Measurements from ENCODE around the gene EIPR1.

EIPR1 gene

DNA sequence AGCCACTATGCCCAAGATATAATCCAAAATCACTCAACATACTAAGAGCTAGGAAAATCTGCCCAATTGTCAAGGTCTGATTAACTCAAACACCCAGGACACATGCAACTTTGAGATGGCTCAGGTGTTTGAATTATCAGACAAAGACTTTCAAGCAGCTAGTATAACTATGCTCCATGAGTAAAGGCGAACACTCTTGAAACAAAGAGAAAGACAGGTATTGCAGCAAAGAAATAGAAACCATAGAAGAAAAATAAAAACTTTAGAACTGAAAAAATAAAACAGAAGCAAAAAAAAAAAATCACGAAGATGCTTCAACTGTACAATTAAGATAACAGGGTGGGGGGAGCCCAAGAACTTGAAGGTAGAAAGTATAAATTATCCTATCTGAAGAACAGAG is 214.2 kb downstream of the EIPR1 start:
- DNase-seq (ENCODE audit: low read depth in 2 of 2, low spot score in 1 of 2): no peak

DNA sequence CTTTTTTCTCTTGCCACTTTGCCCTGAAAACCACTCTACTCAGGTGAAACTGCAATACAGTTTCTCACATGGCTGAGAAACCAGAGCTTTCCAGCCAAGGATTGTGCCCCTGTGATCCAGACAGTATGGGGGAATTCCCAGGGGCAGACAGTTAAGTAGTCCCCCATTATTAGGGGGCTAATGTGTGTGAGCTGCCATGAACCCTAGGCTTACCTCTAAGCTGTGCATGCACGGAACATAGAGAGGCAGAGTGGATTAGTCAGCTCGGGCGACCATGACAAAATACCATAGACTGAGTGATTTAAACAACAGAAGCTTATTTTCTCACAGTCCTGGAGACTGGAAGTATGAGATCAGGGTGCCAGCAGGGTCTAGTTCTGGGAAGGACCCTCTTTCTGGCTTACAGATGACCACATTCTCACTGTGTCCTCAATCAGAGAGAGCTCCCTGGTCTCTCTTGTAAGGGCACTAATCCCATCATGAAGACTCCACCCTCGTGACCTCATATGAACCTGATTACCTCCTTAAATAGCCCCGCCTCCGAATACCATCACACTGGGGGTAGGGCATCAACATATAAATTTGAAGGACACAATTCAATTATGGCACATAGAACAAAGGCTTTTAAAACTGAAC is 215.1 kb downstream of the EIPR1 start:
- DNase-seq (ENCODE audit: low read depth in 2 of 2, low spot score in 1 of 2): no peak

DNA sequence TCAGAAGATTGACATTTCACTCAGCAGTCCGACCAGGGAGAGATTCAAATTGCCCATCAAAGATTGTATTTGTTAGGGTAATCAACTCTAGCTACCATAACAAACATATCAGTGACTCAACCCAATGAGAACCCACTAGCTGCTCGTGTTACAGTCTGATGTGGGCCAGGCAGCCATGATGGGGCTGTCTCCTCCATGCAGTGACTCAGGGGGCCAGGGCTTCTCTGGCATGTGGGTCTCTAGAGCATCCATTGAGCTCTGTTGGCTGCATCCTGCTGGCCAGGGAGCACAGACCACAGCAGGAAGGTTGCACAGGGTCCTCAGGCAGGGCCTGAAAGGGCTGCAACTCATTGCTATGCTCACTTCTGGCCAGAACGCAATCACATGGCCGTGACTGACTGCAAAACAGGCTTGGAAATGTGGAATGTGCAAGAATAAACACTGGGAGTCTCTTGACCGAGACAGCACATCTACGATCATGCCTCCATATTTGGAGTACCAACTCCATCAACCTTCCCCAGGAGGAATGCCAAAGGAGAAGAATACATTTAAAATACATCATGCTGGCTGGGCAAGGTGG is 216.8 kb downstream of the EIPR1 start:
- DNase-seq (ENCODE audit: low read depth in 2 of 2, low spot score in 1 of 2): no peak

DNA sequence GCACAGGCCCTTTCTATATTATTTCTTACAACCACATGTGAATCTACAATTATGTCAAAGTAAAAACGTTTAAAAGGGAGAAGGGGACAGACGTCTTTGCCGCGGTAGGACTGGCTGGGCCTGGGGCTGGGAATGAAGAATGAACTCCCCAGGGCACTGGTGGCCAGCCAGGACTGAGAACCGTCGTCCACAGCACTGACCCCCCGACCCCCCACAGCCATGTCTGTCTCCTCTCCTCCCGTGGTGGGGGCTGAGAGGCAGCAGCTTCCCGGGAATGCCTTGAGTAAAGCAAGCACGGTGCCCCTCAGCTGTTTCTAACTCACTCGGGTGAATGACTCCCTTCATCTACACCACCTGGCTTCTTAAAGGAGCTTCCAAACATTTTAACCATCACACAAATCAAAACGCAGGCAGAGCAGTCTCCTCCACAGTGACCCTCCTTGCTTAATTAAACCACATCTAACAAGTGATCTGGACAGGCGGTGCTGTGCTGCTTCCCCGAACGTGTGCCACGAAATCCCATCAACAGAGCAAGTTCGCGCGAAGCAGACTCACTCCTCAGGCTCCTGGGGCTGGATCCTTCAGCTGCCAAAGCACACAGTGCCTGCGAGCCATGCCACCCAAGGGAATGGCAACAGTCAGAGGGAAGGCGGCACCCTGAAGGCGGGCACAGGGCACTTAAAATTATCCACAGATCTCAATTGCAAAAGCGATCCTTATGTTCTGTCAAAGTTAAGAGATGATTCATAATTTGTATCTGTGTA is 217.7 kb downstream of the EIPR1 start:
- DNase-seq (ENCODE audit: low read depth in 2 of 2, low spot score in 1 of 2): no peak

DNA sequence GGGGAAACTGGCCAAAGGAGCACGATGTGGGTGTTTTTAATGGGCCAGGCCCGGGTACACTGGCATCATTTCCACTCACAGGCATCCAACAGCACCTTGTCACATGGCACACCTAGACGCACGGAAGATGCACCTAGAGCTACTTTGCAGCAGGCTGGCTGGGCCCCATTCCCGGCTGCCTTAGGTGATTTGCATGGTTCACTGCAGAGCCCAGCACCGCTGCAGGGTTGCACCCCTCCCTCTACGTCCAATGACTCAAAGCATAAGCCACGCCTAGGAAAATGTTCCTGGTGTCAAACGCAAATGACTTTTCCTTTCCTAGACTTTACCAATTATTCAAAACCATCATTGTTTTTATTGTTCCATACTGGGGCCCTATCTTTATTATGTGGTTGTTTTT is 222.9 kb downstream of the EIPR1 start:
- no peak for DNase-seq (ENCODE audit: low read depth in 2 of 2, low spot score in 1 of 2)

DNA sequence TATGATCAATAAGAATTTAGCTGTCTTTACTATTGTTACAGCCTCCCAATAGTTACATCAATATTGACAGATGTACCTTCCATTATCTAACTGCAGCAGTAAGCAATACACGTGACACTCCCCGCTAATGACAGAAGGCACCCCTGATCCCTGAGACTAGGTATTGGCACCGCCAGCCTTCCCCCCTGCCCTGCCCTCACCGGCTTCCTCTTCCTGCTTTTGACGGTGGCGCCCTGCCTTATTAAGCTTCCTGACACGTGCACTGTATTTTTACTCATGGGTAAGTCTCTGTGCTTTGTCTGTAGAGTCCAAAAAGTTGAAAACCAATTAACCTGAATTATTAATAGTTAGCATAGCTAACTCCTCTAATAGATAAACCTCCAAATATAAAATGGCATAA is 223.5 kb downstream of the EIPR1 start:
- no peak for DNase-seq (ENCODE audit: low read depth in 2 of 2, low spot score in 1 of 2)

DNA sequence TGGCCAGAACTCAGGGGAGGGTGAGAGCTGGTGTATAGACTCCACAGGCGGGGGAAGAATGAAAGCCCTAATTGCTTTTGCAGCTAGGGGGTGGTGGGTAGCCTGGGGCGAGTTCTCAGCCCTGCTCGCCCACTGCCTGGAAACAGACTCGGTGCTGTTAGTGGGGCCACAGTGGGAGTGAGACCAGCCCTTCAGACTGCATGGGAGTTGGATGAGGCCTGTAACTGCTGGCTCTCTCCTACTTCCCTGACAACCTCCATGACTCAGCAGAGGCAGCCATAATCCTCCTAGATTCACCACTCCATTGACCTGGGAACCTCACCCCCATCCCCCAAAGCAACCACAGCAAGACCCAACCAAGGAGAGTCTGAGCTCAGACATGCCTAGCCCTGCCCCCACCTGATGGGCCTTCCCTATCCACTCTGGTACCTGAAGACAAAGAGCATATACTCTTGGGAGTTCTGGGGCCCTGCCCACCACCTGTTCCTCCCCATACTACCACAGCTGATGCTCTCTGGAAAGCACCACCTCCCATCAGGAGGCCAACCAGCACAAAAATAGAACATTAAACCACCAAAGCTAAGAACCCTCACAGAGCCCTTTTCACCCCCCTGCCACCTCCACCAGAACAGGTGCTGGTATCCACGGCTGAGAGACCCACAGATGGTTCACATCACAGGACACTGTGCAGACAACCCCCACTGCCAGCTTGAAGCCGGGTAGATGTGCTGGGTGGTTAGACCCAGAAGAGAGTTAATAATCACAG is 226.3 kb downstream of the EIPR1 start:
- DNase-seq (ENCODE audit: low read depth in 2 of 2, low spot score in 1 of 2): no peak

DNA sequence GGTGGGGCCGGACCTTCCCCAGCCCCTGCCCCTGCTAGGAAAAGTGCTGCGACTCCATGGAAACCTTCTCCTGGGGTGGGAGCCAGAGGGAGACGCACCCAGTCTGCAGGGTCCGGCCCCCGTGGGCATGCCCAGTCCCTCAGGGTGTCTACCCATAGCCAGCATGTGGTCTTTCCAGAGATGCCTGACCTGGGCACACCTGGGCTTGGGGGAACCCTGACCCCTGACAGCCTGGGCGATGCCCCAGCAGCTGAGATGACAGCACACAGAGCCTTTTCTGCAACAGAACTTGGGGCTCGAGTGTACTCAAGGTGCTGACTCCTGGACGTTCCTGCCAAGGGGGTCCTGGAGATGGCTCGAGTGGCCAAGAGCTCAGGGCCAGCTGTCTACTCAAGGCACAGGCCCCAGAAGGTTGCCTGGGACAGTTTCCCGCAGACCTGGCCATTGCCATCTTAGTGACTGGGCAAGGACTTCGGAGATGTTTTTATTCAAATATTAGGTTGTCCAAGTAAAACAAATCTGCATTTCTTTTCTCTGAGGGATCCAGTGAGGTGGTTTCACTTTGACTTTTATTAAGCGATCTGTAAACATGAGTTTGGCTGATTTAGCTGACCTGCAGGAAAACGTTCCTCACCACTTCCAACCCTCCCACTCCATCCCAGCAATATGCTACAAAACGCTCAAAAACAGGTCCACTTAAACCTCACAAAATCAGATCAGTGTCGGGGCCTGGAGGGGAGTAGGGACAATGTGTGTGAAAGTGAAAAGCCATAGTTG is 228.0 kb downstream of the EIPR1 start:
- DNase-seq (ENCODE audit: low read depth in 2 of 2, low spot score in 1 of 2): no peak

DNA sequence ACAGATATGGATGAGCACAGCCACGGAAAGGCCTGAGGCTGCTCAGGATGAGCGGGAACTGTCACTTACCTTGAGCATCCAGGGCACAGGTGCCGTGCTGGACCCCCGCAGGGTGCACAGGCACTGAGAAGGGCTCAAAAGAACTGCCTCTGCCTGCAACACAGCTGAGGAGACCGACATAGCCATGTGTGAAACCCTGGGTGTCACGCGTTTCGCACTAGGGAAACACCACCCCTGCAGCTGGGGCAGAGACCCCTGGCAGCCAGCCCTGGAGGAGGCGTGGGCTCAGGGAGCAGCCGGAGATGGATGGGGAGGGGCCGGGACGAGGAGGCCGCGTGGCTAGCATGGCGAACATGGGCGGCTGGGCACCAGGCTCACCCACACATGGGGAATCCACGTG is 228.9 kb downstream of the EIPR1 start:
- DNase-seq (ENCODE audit: low read depth in 2 of 2, low spot score in 1 of 2): no peak

DNA sequence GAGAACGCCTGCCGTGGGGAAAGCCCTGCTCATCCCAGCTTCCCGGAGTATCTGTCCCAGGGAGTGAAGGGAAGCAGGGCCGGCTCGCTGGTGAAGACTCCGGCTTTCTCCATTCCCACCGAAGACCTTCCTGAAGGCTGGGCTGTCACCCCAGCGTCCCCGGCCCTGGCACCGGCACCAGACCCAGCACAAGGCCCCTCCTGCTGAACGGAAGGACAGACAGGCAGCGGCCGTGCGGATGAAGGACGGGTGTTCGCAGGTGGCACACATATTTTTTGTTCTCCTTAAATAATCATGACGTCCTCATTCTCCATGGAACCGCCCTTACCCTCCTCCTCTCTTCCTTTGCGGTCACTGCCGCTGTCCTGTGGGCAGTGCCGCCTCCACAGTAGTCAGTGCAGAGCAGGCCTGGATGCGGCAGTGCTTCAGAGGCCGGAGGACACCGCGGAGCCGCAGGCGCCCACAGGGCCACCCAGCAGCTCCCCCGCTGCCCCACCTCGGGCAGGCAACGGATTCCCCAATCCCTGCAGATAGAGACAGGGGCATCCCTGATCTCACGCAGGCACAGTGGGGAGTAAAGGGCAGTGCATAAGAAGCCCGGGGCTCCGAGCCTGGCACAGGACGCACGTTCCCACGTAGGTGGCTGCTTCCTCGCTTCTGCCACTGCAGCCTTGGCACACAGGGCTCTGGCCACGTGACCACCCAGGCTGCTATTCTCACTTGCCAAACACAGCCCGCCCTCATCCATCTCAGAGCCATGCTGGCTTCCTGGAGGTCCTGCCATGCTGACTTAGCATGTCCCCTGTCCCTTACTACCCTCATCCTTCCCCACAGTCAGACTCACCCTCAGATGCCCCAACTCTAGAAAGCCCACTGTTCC is 229.7 kb downstream of the EIPR1 start:
- DNase-seq (ENCODE audit: low read depth in 2 of 2, low spot score in 1 of 2): no peak

DNA sequence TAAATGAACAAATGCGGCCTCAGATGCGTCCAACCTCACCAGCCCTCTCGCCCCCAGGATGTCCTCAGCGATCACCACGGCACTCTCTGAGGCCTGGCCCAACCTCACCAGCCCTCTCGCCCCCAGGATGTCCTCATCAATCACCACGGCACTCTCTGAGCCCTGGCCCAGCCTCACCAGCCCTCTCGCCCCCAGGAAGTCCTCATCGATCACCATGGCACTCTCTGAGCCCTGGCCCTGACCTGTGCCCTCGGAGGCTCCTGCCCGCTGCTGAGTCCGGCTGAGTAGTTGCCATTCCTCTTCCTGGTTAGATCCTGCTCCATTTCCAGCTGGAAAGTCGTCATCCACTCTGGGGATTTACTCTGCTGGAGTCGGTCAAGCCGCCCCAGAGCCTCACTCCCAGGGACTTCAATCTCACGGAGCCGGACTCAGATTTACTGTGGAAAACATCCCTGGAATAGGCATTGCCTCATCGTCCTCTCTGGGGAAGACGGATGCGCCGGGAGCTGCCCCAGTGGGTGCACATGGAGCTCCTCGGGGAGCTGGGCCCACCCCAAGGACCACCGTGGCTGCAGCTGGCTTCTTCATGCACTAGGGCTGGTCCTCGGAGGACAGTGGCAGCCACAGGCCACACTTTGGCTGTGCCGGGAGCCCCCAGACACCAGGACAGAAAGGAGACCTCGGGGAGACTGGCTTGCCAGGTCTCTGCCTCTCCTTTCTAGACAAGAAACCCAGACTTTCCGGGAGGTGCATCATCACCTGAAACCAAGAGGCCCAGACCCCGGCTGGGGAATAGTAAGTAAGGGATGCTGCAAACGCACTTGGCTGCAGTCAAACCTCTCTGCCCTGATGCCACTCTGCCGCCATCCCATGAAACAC is 230.6 kb downstream of the EIPR1 start:
- DNase-seq (ENCODE audit: low read depth in 2 of 2, low spot score in 1 of 2): no peak

DNA sequence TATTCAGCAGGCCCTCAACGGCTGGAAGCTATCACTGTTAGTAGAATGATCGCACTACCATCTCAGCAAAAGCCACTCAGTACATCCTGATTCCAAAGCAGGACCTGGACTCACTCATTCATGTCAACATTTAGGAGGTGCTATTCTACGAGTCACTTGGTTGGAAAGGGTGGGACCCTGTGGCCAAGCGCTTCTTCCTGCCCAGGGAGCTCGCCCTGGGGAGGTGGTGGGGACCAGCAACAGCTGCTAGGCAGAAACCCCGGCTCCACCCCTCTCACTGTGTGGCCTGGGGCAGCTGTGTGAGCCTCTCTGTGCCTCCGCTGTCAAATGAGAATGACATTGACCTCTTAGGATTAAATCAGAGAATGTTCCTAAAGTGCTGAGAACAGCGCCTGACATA is 231.4 kb downstream of the EIPR1 start:
- DNase-seq (ENCODE audit: low read depth in 2 of 2, low spot score in 1 of 2): no peak

DNA sequence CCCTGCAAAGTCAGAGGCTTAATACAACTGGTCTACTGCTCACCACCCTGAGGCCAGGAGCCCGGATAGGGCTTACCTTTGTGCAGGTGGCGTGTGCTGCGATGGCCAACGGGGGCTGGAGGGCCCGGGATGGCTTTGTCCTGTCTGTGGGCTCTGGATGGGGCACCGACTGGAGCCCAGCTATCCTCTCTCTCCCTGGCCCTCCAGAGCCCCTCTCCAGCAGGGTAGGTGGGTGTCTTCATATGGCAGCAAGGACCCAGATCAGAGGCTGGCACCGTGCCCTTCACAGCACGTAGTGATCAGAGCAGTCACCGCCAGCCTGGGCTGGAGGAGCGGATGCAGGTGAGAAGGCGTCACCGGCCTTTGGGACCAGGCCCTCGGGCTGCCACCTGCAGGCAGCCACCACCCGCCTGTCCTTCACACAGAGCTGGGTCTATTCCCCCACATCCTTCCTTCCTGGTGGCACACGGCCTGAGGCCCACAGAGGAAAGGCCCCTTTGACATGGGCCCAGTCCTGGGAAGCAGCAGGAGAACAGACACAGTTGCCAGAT is 232.1 kb downstream of the EIPR1 start:
- no peak for DNase-seq (ENCODE audit: low read depth in 2 of 2, low spot score in 1 of 2)

DNA sequence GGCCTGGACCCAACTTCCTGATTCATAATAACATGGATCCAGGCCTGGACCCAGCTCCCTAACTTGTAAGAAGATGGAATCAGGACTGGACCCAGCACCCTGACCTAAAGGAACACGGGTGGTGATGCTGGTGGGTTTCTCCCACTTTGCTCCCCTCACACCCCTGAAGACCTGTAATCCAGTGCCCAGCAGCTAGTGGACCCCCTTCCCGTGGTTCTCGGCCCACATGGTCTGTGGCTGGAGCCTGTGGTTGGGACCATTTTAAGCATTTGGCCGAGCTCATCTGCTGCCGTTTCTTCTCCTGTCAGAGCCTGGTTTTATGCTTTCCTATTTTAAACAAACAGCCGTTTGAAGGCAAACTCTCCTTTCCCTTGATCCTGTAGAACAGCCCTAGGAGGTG is 232.8 kb downstream of the EIPR1 start:
- no peak for DNase-seq (ENCODE audit: low read depth in 2 of 2, low spot score in 1 of 2)

DNA sequence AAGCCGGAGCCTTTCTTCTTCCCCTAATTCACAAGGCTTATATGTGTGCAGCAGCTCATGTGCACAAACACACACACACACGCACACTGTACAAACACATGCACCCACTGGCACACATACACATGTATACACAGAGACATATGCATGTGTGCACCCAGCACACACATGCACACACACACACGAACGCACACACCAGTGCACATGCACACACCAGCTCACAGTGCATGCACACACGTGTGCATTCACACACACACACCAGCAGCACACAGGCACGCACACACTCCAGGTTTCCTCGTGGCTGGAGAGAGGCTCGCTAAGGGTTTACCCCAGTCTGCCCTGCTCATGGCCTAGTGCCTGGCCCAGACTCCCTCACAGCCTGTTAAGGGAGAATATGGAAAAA is 234.0 kb downstream of the EIPR1 start:
- no peak for DNase-seq (ENCODE audit: low read depth in 2 of 2, low spot score in 1 of 2)

DNA sequence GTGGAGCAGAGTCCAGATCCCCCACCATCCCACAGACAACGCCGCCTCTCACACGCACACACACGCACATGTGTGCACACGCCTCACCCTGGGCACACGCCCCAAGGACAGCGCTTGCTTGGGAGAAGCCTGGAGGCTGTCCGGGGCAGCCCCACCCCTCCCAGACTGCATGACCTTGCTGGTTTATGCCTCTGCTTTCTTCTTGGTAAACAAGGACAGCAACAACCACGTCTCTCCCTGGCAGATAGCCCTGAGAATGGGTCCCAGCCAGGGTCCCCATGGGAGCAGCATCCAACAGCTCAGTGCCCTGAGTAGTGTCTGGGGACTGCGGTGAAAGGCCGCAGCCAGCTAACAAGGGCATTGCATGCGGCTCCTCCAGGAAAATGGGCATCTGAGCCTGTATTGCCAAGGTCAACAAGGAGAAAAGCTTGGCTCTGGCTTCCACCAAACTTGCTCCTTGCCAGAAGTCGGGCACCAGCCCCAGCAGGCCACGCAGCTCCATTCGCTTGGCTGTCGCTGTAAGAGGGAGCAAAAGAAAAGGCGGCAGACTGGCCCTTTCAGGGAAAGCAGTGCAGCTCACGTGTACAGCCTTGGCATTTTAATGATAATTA is 234.6 kb downstream of the EIPR1 start:
- DNase-seq (ENCODE audit: low read depth in 2 of 2, low spot score in 1 of 2): no peak

DNA sequence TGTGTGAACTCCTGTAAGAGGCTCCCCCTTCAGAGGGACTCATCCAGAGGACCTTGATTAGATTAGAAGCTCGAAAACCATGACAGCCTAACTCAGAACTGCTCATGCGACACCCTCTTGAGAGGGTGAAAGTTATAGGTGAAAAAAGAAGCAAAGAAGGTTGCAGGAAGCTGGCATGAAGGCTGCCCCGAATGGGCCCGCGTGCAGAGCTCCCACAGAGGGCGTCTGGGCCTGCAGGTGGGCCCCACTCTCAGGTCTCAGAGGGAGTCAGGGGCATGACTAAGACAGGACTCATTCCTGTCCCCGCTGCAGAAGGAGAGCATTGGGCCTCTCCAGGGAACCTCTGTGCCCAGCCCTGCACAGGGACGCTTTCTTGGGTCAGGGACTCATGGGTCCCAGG is 235.4 kb downstream of the EIPR1 start:
- no peak for DNase-seq (ENCODE audit: low read depth in 2 of 2, low spot score in 1 of 2)

DNA sequence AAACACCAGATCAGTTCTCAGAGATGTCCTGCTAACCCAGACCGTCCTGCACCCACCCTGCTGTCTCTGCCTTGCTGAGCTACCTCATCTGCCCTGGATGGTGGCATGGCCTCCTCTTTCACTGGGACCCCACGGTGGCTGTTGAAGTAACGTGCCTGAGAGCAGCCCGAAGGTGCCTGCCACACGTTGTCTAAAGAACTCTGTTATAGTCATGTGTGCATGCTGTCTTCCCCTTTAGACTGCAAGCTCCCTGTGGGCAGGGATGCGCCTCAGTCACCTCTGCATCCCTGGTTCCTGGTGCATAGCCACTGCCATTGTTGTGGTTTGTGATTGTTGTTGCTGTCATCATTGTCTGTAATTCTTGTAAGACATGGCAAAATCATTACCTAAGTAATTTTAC is 235.9 kb downstream of the EIPR1 start:
- DNase-seq (ENCODE audit: low read depth in 2 of 2, low spot score in 1 of 2): no peak

DNA sequence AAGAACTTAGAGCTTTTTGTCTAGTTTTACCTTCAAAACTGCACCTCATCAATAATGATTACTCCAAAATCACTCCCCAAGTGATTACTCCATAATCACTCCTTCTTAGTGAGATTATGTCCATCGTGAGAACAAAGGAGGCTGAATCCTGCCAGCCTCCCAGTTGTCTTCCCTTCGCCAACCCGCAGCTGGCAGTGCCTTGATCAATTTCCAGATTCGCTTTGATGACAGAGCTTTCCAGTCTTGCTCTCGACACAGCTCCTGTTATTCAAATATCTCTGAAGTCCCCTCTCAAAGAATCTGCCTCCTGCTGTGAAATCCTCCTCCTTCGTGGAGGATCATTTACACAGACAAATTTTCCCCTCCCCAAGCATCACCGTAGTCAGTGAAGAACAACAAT is 237.7 kb downstream of the EIPR1 start:
- DNase-seq (ENCODE audit: low read depth in 2 of 2, low spot score in 1 of 2): no peak
